HG03378 (cell line): ENCODE measurements around the gene BEX4.
A peak's percentile ranks its signal among the peaks of the same experiment; 100 is the strongest.
"Not testable (repeated sequence)": the region's sequence is repeated elsewhere in the genome, so short reads cannot be mapped to it uniquely, and the experiment has no call there.

Experiments
- ATAC-seq: cut with Tn5 transposase; IDR thresholded peaks from one replicate; pipeline ENCODE4 v1.9.1; 2021; ENCODE audit warnings: mild to moderate bottlenecking, moderate library complexity; ENCODE audit not compliant: unreplicated experiment

Gene BEX4, protein sequence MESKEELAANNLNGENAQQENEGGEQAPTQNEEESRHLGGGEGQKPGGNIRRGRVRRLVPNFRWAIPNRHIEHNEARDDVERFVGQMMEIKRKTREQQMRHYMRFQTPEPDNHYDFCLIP

DNA sequence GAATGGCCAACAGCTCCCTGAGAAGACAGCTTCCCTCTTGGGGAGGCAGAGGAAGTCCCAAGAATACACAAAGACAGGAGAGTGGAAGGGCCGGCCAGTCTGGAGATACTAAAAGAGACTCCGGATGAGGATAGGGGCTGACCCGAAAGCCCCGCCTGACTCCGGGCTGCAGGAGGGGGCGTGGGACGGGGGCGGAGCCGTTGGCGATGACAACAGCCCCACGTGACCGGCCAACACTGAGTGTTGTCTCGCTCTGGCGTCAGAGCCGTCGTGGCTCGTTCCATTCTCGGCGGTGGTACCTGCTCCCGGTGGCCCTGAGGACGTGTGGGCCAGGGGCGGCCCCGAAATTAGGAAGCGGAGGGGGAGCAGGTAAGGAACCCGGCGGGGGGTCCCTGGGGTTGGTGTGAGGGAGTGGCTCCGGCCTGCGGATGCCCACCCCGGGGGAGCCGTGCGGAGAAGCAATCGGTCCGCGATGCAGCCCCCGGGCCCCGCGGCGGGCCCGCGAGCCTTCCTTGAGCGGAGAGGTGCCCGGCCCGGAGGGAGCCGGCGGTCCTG is at the start of gene BEX4:
Gene BEX4 (plus strand): TSS at position 239 of the 555 bp plus-strand sequence. CDS start 1,046 bp downstream, outside the sequence.
- ATAC-seq: peak; percentile 85

DNA sequence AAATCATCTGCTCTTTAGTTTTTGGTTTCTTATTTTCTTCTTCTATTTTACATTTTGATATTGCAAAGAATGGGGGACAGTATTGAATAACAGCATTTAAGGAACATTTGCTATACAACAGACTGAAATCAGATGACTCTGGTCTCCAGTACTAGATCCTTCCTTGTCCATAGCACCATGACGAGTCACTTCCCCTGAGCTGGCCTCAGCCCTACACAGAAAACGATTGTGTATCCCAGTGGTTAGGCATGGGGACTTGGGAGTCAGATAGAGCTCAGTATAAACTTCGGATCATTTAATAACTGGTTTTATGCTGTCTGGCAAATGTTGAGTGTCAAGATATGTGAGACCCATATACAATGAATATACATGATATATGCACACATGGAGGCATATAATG is 44.7 kb upstream of the BEX4 start:
- no peak for ATAC-seq

DNA sequence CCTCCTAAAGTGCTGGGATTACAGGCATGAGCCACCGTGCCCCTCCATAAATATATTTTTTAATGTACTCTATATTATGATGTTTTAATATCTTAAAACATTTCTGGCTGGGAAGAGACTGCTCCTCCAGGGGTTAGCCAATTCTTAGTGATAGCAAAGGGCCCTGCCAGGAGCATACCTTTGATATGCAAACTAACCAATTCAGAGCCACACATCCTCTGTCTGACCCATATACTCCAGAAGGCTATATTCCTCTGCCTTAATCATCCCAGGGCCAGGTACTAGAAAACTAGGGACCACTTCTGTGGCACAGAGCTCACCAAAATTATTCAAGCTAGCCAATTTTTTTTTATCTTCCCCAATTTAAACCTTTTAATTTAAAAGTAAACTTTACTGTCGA is 43.6 kb upstream of the BEX4 start:
- ATAC-seq: no peak

DNA sequence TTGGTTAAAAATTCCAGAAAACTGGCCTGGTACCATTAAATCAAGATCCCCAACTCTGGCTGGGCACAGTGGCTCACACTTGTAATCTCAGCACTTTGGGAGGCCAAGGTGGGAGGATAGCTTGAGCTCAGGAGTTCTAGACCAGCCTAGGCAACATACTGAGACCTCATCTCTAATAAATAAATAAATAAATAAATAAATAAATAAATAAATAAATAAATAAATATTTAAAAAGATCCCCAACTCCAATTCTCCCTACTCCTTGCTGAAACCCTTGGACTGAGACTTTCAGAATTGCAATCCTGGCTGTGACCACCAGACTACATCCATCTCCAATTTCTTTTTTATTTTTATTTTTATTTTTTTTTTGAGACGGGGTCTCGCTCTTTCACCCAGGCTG is 39.7 kb upstream of the BEX4 start:
- ATAC-seq: not testable (repeated sequence)

DNA sequence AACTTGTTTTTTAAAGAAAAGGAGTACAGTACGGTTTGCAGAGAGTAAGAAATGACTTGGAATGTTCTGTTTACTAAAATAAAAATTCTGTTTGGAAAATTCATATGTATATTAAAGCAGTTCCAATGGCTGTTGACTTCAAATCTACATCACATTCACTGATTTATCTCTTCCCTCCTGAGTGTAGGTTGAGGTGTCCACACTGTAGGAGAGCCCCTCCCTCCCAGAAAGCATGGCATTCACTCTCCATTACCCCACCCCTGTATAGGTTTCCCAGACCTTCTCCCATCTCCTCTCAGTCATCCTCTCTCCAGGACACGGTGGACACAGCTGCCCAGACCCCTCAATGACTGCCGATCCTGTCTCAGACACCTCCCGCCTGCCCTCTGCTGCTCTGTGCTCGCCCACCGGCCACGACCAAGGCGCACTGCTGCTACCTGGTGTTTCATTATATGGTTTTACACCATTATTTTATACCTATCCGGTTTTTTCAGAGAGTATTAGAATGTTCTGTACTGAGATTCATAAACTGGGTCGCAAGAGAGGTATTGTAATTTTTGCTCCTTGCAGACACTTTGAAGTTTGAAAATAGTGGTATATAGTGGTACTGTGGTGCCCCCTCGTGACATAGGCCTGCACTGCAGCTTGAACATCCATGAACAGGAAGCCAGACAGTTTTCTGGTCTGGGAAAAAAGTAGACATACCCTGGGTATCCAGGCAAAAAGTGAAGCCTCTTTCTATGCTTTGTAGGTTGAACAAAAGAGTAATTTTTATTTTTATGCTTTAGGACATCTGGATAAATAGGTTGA is 38.8 kb upstream of the BEX4 start:
- no peak for ATAC-seq

DNA sequence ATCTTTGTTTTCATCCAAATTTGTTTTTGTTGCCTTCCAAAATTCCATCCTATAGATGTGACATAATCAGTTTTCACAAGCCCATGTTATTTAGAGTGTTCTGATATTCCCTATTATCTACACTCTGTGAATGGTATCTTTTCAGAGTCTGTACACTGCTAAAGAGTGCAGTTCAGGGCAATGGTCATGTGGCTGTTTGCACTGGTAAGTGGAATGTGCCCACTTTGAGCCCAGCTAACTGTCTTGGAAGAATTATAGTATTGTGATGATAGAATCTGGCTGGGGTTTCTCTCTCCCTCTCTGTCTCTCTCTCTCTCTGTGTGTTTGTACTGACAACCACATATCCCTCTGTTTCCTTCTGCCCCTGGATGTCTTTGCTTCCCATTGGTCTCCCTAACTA is 37.4 kb upstream of the BEX4 start:
- no peak for ATAC-seq

DNA sequence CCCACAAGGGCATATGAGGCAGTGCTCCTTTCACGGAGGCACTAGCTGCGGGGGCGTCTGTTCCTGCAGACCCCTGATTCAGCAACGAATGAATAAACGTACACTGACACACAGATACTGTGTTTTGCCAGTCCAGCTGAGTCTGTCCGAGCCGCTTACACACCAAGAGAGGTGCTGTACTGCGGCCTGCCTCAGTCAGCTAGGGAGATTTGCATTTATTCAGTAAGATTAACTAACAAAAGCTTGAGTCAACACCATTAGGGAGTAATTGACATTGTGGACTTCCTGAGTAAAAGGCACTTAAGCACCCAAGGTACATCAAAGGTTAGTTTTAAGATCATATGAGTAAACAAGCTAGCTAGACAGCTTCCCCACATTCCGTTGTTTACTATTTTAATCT is 31.0 kb upstream of the BEX4 start:
- ATAC-seq: no peak

DNA sequence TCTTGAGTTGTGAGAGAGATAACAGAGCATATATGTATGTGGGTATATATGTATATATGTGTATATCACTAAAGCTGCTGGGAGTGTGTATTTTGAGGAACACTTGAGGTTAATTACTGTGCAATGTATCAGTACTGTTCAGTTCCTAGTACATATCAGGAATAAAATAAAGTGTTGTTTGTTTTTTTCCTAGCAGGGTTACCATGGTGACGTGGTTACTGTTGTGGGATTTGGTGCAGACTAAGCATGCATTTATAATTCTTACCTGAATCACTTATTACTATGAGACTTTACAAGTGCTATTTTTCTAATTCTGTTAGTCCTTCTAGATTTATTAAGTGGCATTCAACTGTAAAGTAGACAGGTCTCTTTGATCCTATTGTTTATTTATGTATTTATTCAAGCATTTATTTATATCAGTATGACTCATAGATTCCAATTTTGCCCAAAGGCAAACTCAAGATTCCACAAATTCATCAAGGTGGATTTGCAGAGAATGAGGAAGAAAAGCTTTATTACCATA is 26.9 kb upstream of the BEX4 start:
- no peak for ATAC-seq

DNA sequence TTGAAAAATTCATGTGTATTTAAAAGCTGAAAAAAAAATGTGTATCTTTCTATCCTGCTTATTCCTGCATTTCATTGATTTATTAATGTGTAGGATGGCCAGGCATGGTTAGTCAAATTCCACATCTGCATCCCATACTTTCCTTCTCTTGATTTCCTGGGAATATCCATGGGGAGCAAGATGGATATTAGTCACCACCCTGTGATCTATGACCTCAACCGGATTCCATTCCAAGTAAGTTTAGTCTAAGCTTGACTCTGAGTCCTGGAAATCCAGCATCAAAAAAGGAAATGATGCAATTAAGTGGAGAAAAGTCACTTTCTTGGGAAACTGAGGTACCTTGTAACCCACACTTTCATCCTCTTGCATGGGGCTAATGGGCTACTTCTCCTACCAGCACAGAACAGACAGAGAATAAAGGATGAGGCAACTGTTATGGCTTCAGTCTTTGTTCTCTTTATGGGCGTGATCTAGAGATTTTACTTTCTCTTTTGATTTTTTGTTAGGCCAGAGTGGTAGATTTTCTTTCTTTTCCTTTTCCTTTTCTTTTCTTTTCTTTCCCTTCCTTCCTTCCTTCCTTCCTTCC is 17.1 kb upstream of the BEX4 start:
- no peak for ATAC-seq

DNA sequence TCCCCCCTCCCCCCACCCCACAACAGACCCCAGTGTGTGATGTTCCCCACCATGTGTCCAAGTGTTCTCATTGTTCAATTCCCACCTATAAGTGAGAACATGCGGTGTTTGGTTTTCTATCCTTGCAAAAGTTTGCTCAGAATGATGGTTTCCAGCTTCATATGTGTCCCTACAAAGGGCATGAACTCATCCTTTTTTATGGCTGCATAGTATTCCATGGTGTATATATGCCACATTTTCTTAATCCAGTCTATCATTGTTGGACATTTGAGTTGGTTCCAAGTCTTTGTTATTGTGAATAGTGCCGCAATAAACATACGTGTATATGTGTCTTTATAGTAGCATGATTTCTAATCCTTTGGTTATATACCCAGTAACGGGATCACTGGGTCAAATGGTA is 16.2 kb upstream of the BEX4 start:
- ATAC-seq: not testable (repeated sequence)

DNA sequence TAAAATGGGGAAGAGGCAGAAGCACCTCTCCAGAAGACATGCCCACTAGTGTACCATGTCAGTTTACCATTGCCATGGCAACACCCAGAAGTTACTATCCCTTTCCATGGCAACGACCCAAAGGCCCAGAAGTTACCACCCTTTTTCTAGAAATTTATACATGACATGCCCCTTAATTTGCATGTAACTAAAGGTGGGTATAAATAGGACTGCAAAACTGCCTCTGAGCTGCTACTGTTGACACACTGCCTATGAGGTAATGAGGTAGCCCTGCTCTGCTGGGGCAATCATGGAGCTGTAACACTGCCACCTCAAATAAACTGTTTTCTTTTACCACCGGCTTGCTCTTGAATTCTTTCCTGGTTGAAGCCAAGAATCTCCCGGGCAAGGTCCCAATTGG is 13.9 kb upstream of the BEX4 start:
- ATAC-seq: no peak

DNA sequence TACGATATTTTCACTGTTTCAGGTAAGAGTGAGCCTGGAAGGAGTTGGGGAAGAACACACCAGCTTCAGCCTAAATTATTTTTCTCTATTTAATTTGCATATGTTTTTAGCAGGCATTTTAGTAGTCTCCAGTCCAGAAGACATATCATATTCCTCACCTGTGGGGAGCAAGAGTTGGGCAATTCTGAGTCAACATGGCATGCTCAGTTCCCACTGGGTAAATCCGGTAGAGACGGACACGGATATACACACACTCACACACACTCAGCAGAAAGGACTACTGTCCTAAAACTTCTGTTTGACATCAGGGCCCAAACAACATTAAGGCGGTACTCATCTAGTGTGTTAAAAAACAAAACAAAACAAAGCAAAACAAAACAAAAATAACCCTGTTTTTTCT is 4.9 kb upstream of the BEX4 start:
- no peak for ATAC-seq

DNA sequence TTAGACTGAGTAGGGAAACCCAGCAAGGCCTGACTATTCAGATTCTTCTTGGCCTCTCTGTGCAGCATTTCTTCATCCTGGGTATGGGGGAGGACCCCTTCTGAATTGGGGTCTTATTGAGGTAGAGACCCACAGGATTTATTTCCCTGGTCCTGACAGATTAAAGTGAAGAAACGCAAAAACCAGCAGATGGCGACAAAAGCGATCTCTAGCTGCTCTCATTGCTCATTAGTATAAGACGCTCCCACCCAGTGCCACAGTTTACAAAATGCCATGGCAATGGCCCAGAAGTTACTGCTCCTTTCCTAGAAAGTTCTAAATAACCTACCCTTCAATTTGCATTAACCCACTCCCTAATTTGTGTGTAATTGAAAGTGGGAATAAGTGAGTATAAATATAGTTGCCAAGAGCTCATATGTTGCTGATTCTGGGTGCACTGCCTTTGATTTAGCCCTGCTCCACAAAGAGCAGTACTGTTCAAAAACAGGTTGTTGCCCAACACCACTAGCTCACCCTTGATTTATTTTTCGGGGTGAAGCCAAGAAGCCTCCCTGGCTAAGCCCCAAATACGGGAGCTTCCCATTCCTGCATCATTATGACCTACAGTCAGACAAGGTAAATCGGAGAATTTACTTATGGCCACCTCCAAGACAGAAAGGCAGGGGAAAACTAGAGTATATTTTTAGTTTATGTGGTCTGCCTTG is 3.7 kb upstream of the BEX4 start:
- ATAC-seq: peak; percentile 43

DNA sequence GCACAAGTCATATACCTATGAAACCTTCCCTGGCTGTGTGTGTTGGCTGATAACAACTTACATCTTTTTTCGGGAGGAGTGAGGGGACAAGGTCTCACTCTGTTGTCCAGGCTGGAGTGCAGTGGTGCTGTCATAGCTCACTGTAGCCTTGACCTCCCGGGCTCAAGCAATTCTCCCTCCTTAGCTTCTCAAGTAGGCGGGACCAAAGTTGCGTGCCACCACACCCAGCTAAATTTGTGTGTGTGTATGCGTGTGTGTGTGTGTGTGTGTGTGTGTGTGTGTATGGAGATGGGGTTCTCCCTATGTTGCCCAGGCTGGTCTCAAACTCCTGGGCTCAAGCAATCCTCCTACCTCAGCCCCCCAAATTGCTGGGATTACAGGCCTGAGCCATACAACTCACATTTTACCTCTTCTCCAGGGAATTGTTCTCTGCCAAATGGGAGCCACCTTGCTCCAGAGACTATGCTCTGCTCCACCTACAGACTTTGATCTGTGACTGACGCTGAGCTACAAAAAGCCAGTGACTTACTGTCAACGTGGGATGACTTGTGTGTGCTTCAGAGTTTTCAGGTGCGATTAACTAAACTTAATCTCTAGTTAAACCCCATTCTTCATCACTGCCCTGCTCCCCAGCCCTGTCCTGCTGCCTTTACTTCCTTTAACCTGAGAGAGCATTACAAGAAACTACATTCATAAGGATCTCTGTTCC is 2.0 kb upstream of the BEX4 start:
- ATAC-seq: no peak

DNA sequence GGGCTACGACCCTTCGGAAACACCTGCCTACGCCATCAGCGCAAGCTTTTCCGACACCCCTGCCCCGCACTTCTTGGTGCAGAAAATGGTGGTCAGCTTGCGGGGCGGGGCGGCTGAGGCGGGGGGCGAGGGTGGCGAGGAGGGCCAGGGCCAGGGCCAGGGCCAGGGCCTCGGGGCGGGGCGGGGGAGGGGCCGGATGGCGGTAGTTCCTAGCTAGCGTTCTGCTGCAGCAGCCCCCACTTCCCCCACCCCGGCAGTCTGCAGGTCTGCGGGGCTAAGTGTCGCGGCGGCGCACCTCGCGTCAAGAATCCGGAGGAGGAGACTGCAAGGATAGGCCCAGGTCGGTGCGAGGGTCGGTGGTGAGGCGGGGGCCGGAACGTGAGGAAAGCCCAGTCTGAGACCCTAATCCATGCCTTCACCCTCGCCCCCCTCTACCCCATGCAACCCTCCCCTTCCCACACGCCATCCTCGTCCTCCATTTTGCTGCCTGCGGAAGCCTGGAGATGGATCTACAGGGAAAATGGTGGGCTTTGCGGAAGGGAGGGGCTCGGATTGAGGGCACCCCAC is 600 bp downstream of the BEX4 start:
- ATAC-seq: no peak

DNA sequence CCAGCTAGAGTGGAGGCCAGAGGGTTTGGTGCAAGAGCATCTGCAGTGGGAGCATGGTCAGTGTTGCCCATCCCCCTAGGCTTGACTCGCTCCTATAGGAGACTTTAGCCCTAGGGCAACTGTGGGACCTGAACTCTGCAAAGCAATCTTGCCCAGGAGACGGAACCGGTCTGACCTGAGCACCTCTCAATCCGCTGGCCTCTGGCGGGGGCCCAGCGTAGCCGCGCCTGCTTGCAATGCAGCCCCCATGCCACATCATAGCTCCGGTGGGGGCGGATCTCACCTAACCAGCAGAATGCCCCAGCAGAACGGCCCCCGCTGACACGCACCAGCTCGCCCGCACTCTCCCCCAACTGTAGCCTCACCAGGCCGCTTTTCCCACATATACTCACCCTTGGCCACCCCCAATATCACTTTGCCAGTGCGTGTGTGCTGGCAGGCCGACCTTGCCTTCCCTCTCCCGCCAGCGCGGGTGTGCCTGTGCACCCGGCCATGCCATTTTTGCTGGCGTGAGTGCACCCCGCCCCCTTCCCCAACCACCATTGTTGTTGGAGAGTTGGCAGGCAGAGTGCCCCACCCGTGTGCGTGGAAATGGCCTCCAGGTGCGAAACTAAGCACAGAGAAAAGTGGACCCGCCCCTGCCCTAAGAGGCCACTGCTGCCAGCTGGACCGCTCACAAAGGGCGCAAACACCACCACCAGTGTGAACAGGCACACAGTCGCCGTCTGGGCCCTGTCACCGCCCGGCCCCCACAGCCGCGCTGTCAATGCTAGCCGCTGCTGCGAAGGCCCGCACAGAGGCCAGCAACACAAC is 5.8 kb downstream of the BEX4 start:
- ATAC-seq: no peak

DNA sequence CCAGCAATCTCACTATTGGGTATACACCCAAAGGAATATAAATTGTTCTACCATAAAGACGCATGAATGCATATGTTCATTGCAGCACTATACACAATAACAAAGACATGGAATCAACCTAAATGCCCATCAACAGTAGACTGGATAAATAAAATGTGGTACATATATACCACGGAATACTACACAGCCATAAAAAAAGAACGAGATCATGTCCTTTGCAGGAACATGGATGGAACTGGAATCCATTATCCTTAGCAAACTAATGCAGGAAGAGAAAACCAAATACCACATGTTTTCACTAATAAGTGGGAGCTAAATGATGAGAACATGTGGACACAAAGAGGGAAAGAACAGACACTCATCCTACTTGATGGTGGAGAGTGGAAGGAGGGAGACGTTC is 11.0 kb downstream of the BEX4 start:
- ATAC-seq: not testable (repeated sequence)

DNA sequence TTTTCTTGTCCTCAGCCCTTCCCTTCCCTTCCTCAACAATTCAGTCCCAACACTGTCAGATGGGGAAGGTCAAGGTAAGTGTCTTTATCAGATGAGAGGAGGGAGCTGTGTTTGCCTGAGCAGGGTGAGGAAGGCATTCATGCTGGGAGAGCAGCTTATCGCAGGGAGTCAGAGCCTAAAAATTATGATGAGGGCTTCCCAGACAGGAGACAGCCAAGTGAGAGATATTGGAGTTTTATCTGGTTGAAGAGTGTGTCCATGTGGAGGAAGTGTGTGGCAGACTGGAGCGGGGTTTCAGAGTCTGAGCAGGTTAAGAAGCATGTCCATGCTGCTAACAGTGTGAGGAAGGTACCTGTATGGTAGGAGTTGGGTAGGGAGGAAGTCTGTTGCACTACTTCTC is 18.4 kb downstream of the BEX4 start:
- ATAC-seq: no peak

DNA sequence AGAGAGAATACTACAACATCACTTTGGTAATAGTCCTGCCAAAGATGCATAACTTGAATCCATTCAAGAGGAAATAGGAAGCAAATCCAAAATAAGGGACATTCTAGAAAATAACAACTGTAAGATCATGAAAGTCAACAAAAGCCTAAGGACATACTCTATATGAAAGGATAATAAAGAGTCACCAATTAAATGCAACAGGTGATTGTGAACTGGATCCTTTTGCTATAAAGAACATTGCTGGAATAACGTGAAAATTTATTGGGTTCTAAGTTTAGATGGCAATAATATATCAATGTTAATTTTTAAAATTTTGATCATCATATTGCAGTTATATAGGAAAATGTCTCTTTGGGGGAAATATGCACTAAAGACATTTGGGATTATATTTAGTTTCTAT is 20.0 kb downstream of the BEX4 start:
- ATAC-seq: no peak
